HuH-7.5 (cell line): ENCODE results near the gene UBAP2L.
A peak's percentile ranks its signal among the peaks of the same experiment; 100 is the strongest.

Experiments
- DNase-seq: peaks from one replicate; pipeline ENCODE4 v3.0.0; 2011; ENCODE audit warnings: low spot score

UBAP2L gene, protein sequence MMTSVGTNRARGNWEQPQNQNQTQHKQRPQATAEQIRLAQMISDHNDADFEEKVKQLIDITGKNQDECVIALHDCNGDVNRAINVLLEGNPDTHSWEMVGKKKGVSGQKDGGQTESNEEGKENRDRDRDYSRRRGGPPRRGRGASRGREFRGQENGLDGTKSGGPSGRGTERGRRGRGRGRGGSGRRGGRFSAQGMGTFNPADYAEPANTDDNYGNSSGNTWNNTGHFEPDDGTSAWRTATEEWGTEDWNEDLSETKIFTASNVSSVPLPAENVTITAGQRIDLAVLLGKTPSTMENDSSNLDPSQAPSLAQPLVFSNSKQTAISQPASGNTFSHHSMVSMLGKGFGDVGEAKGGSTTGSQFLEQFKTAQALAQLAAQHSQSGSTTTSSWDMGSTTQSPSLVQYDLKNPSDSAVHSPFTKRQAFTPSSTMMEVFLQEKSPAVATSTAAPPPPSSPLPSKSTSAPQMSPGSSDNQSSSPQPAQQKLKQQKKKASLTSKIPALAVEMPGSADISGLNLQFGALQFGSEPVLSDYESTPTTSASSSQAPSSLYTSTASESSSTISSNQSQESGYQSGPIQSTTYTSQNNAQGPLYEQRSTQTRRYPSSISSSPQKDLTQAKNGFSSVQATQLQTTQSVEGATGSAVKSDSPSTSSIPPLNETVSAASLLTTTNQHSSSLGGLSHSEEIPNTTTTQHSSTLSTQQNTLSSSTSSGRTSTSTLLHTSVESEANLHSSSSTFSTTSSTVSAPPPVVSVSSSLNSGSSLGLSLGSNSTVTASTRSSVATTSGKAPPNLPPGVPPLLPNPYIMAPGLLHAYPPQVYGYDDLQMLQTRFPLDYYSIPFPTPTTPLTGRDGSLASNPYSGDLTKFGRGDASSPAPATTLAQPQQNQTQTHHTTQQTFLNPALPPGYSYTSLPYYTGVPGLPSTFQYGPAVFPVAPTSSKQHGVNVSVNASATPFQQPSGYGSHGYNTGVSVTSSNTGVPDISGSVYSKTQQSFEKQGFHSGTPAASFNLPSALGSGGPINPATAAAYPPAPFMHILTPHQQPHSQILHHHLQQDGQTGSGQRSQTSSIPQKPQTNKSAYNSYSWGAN

GRCh38 chr1:154220071-154220969 lies at the start of gene UBAP2L:
Gene UBAP2L (plus strand): TSS chr1:154220955. CDS start chr1:154225124, 4,169 bp downstream.
- peak; percentile 72 for DNase-seq

DNA sequence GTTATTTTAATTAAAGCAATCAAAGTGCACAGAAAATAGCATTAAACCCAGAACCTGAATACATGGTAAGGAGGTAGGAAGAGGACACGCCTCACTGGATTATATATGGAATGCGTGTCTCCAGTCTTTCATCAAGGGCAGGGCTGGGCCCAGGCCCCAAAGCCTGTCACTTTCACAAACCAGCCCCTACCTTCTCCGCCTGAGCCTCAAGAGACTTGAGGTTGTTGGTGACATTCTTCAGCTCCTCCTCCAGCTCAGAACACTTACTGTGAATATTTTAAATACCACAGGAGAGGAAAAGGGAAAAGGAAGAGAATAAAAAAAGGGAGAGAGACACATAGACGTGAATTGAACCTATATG lies 49.6 kb upstream of the UBAP2L start:
- DNase-seq: no peak

- DNase-seq: no peak
Measured at GRCh38 chr1:154171880-154172279, 48.9 kb upstream of the UBAP2L start.

DNA sequence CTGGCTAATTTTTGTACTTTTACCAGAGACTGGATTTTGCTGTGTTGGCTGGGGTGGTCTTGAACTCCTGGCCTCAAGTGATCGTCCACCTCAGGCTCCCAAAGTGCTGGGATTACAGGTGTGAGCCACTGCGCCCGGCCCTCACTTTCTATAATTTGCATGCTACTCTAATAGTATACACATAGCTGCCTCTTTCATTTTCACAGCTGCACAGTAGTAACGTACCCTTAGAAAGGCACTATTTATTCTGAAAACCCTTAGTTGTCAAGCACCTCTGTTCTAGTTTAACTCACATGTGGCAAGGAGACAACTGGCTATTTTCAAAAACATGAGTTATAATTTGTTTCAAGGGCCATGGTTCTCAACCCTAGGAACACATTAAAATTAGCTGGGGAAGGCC lies 46.1 kb upstream of the UBAP2L start:
- DNase-seq: no peak

DNA sequence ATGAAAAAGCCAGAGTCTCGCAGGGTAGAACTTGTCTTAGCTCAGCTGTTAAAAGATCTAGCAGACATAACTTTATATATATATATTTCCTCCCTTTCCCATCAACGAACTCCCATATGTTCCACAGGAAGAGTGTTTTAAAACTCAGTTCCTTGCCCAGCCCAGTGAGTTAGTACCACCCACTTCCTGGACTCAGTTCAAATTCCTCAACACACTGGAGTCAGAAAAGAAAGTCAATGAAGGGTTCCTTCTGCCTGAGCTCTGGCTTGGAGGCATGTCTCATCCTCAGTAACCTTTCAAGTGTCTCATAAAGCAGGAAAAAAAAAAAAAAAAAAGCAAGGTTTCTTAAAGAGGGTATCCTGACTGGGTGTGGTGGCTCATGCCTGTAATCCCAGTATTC lies 44.4 kb upstream of the UBAP2L start:
- no peak for DNase-seq

DNA sequence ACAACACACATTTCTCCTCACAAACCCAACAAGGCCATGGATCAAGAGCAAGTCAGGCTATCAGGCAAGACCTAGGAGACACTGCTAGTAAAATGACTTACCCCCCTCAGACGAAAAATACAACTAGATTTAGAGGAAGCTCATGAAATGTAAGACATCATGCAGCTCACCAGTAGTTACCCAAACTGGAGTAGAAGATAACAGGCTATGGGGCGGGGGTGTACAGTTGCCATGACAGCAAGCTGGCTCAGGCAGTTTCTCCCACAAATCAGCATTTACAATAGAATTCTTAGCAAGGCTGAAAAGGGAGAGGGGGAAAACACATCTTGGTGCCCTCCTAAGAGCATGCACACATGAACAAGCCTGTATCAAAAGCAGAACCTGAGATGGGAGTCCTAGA lies 42.7 kb upstream of the UBAP2L start:
- DNase-seq: no peak

DNA sequence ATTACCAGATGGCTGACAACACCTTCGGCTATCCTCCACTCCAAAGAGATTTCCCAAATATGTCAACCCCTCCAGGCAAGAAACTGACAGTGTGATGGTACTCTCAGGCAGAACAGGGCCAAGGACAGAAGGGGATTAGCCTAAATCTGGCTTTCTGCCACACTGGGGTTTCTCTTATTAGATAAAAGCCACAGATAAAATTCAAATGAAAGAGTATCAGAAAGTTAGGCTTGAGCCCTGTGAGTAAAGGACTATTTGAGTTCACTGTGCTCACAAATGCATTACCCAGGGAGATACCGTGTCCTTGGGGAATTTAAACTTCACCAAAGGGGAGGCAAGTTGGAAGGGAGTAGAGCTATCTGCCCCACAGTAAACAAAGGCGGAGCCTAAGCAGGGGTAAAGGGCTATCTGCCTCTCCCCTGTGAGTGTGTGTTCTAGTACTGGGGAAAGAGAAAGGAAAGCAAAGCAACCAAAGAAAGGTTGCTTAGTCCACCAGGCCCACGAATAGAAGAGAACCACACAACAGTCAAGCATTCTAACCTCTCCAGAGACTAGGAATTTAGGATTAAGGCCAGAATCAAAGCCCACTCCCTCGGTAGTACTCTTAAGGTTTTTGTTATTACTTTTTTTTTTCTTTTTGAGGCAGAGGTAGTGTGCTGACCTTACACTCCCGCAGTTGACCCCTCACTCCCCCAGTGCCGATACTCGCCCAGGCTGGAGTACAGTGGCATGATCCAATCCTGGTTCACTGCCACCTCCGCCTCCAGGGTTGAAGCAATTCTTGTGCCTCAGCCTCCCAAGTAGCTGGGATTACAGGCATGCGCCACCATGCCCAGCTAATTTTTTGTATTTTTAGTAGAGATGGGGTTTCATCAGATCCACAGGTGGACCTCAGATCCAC lies 41.6 kb upstream of the UBAP2L start:
- DNase-seq: no peak

GRCh38 chr1:154179946-154180687 lies 40.6 kb upstream of the UBAP2L start:
- DNase-seq: no peak

GRCh38 chr1:154181944-154182343 lies 38.8 kb upstream of the UBAP2L start:
- DNase-seq: no peak

- no peak for DNase-seq
Measured at GRCh38 chr1:154182344-154183045, 38.3 kb upstream of the UBAP2L start.

DNA sequence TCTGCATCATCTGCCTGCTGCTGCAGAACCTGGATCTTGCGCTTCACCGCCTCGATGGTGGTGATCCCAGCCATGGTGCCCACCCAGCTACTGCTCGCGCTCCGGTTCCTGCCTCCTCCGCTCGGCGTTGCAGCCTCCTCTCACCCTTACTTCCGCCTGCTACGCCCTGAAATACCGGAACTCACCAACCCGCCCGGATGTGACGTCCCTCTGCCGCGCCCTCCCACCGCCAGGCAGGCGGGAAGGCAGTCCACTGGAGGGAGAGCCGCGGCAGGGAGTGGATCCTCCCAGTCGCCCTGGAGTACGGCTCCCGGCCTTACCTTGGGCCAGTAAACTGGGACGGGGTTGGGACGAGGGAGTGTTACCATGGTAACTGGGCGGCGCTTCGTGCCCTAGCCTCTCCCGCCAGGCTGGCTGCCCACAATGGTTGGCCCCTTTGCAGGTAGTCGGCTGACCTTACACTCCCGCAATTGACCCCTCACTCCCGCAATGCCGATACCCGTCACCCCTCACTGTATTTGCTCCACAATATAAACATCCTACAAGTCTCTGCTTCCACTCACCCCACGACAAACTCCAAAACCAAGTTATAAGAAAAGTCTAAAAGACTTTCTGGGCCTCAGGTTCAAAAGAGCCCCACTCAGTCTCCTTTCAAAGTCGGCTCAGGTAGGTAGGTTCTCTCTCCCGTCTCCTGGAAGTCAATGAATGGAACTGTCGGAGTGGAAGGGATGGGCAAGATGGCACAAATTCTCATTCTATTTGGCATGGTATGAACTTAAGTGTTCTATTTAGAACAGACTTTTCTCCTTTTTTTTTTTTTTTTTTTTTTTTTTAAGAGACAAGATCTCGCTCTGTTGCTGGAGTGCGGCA lies 37.5 kb upstream of the UBAP2L start:
- DNase-seq: peak; percentile 95

DNA sequence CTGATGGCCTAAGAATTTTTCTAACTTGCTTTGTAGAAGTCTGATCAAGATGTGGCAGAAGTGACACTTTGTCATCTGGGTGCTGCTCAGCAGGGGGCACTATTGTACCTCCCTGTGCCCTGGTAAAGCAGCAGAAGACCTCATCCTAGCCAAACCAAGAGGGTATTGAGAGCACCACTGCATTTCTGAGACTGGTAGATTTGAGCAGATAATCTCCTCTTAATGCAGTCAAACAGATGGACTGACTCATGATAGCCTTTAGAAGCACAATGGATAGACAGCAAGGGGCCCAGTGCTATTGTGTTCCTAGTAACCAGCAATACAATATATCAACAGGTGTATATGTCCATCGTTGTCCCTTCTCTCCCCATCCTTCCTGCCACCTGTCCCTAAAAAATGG lies 34.6 kb upstream of the UBAP2L start:
- peak; percentile 55 for DNase-seq

- no peak for DNase-seq
Measured at GRCh38 chr1:154186852-154187501, 33.8 kb upstream of the UBAP2L start.

- DNase-seq: no peak
Measured at GRCh38 chr1:154190550-154190949, 30.2 kb upstream of the UBAP2L start.

DNA sequence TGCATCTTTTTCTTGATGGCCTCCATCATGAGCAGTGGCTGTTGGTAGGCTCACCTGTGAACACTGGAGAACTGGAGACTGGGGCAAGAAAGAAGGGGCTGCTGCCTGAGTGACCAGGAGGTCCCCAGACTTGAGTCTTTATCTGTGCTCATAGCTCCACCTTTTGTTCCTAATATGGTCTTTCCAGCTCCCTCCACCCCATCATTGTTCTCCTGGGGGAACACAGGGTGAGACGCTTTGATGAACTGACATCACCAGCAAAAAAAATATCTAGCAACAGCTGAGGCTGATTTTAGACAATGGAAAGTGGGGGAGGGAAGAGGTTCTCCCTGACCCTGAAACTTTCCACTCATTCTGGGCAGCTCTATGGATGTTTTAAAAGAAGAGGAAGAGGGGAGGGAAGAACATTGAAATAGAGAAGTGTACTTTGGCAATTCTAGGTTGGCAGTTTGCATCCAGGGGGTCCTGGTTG lies 28.7 kb upstream of the UBAP2L start, which contains the start of gene TPM3:
Gene TPM3, minus strand, starts transcription at position 111 of the 472 bp plus-strand sequence. Its CDS starts 82 bp downstream, at position 29.
- no peak for DNase-seq

- no peak for DNase-seq
Measured at GRCh38 chr1:154192476-154192875, 28.3 kb upstream of the UBAP2L start.

DNA sequence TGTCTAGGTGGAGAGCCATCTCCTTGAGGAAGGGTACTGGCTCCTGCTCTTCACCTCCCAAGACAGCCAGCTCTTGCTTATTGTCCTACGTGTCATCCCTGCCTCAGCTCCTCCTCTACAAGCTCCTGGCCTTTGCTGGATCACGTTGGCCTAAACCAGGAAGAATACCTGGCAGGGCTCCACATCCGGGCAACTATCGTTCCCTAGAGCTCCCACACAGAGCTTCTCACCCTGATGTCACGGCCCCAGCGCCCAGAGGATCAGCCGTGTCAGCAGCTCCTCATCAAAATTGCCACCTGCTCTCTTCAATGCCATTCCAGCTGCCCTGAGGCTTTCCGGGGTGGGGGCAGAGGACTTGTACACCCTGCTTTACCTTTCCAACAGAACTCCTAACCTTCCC lies 26.9 kb upstream of the UBAP2L start:
- DNase-seq: no peak
